ENCODE data around the gene RDH16.

The RDH16 gene

GRCh38 chr12:56905852-56906251 is 51.6 kb downstream of the RDH16 start:
- no peak for TF ChIP-seq EP300 (IDR thresholded peaks at IDR 0.05; ENCODE audit: borderline replicate concordance)
- TF ChIP-seq FOXM1 (IDR thresholded peaks at IDR 0.05; ENCODE audit: borderline replicate concordance, low read depth), result no peak
- no peak for TF ChIP-seq NFIC (IDR thresholded peaks at IDR 0.05)
- no peak for TF ChIP-seq RAD21 (IDR thresholded peaks at IDR 0.05; ENCODE audit: low read depth)
- no peak for TF ChIP-seq TCF12 (IDR thresholded peaks at IDR 0.05; ENCODE audit: low read depth)
- TF ChIP-seq, protein P1, sequence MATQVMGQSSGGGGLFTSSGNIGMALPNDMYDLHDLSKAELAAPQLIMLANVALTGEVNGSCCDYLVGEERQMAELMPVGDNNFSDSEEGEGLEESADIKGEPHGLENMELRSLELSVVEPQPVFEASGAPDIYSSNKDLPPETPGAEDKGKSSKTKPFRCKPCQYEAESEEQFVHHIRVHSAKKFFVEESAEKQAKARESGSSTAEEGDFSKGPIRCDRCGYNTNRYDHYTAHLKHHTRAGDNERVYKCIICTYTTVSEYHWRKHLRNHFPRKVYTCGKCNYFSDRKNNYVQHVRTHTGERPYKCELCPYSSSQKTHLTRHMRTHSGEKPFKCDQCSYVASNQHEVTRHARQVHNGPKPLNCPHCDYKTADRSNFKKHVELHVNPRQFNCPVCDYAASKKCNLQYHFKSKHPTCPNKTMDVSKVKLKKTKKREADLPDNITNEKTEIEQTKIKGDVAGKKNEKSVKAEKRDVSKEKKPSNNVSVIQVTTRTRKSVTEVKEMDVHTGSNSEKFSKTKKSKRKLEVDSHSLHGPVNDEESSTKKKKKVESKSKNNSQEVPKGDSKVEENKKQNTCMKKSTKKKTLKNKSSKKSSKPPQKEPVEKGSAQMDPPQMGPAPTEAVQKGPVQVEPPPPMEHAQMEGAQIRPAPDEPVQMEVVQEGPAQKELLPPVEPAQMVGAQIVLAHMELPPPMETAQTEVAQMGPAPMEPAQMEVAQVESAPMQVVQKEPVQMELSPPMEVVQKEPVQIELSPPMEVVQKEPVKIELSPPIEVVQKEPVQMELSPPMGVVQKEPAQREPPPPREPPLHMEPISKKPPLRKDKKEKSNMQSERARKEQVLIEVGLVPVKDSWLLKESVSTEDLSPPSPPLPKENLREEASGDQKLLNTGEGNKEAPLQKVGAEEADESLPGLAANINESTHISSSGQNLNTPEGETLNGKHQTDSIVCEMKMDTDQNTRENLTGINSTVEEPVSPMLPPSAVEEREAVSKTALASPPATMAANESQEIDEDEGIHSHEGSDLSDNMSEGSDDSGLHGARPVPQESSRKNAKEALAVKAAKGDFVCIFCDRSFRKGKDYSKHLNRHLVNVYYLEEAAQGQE (IDR thresholded peaks at IDR 0.05; ENCODE audit: low read depth), result no peak
- TF ChIP-seq CEBPB (IDR thresholded peaks at IDR 0.05), result no peak
- no peak for TF ChIP-seq YY1 (IDR thresholded peaks at IDR 0.05; ENCODE audit: low read depth)
- TF ChIP-seq, protein P2, sequence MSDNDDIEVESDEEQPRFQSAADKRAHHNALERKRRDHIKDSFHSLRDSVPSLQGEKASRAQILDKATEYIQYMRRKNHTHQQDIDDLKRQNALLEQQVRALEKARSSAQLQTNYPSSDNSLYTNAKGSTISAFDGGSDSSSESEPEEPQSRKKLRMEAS (IDR thresholded peaks at IDR 0.05), result no peak
- no peak for TF ChIP-seq USF1 (IDR thresholded peaks at IDR 0.05)
- TF ChIP-seq EGR1 (IDR thresholded peaks at IDR 0.05), result no peak
- TF ChIP-seq CREB1 (IDR thresholded peaks at IDR 0.05; ENCODE audit: low read depth), result no peak
- TF ChIP-seq TEAD4 (IDR thresholded peaks at IDR 0.05), result no peak
- no peak for TF ChIP-seq TAF1 (IDR thresholded peaks at IDR 0.05; ENCODE audit: low read depth)
- no peak for TF ChIP-seq ZBTB7A (IDR thresholded peaks at IDR 0.05; ENCODE audit: low read depth)

GRCh38 chr12:56903374-56903773 is 54.0 kb downstream of the RDH16 start:
- TF ChIP-seq NFIC (IDR thresholded peaks at IDR 0.05), result no peak
- TF ChIP-seq FOXM1 (IDR thresholded peaks at IDR 0.05; ENCODE audit: borderline replicate concordance, low read depth), result no peak
- TF ChIP-seq, protein P1 (IDR thresholded peaks at IDR 0.05; ENCODE audit: low read depth), result no peak
- no peak for TF ChIP-seq TAF1 (IDR thresholded peaks at IDR 0.05; ENCODE audit: low read depth)
- no peak for TF ChIP-seq EGR1 (IDR thresholded peaks at IDR 0.05)
- TF ChIP-seq TEAD4 (IDR thresholded peaks at IDR 0.05), result no peak
